HL-60 (cell line): ENCODE measurements around the gene PLVAP.

Experiments
- DNase-seq, 2 experiments: peaks; one replicate each; pipeline ENCODE4 v3.0.0-alpha.2; 2010 to 2020; ENCODE audit warnings: low read depth in 1 of 2, low spot score in 1 of 2
- H3K27ac ChIP-seq: fragments of 250-450 bp; sonication (Bioruptor Pico); replicated peaks from 2 replicates; pipeline ENCODE4 v1.5.1; 2020; ENCODE audit warnings: mild to moderate bottlenecking, moderate library complexity
- H3K27me3 ChIP-seq: fragments of 250-450 bp; sonication (Bioruptor Pico); 2 replicates; pipeline ENCODE4 v1.5.1; 2021; ENCODE audit warnings: mild to moderate bottlenecking, moderate library complexity; ENCODE audit not compliant: insufficient read depth, poor library complexity, severe bottlenecking
- H3K4me3 ChIP-seq: replicated peaks from 2 replicates; pipeline ENCODE4 v1.5.1; 2011; ENCODE audit warnings: mild to moderate bottlenecking, control low read depth, low read length; ENCODE audit not compliant: insufficient read depth
- CTCF ChIP-seq: IDR thresholded peaks from one replicate; pipeline ENCODE4 v1.5.1; 2011; ENCODE audit warnings: low read length, control low read depth, inconsistent platforms; ENCODE audit not compliant: insufficient read depth
- GABPA ChIP-seq: IDR thresholded peaks from 2 replicates; pipeline ENCODE4 v1.6.1; 2012; ENCODE audit warnings: low read depth
- POLR2AphosphoS5 ChIP-seq: IDR thresholded peaks from 2 replicates; pipeline ENCODE4 v1.6.1; 2012; ENCODE audit warnings: low read depth
- REST ChIP-seq: IDR thresholded peaks from 2 replicates; pipeline ENCODE4 v1.6.1; 2012; ENCODE audit warnings: low read depth; ENCODE audit not compliant: insufficient replicate concordance
- SPI1 ChIP-seq: IDR thresholded peaks from 2 replicates; pipeline ENCODE4 v1.6.1; 2012; ENCODE audit warnings: low read depth, mild to moderate bottlenecking, borderline replicate concordance

The PLVAP gene

GRCh38 chr19:17418710-17419109, 41.6 kb upstream of the PLVAP start:
- H3K4me3 ChIP-seq: no peak overlapping the region; the same call in 1 of the 2 replicates
- no peak for TF ChIP-seq SPI1
- no peak for TF ChIP-seq REST
- no peak for TF ChIP-seq GABPA
- TF ChIP-seq CTCF: no peak
- no peak for TF ChIP-seq POLR2AphosphoS5
- no peaks in the 10 kb centered on the region for H3K27me3 ChIP-seq
- DNase-seq: no peak
- H3K27ac ChIP-seq: peak overlapping the region; percentile 64

- no peaks in the 10 kb centered on the region for H3K27me3 ChIP-seq
- no peak overlapping the region for H3K27ac ChIP-seq
- no peak for DNase-seq
- TF ChIP-seq POLR2AphosphoS5 (no peak), GABPA (no peak), CTCF (no peak), REST (no peak), SPI1 (no peak)
- no peak overlapping the region for H3K4me3 ChIP-seq
Observed at GRCh38 chr19:17415121-17415520, 38.0 kb upstream of the PLVAP start.

- no peak overlapping the region for H3K4me3 ChIP-seq
- no peaks in the 10 kb centered on the region for H3K27me3 ChIP-seq
- no peak for DNase-seq
- no peak overlapping the region for H3K27ac ChIP-seq
- TF ChIP-seq REST: no peak
- TF ChIP-seq POLR2AphosphoS5: no peak
- no peak for TF ChIP-seq SPI1
- no peak for TF ChIP-seq CTCF
- no peak for TF ChIP-seq GABPA
Observed at GRCh38 chr19:17414097-17414496, 37.0 kb upstream of the PLVAP start.
